Femur (tissue), 1 donor: ENCODE measurements around the gene DBN1.
A peak's percentile ranks its signal among the peaks of the same experiment; 100 is the strongest.
"Not testable (repeated sequence)": the region's sequence is repeated elsewhere in the genome, so short reads cannot be mapped to it uniquely, and the experiment has no call there.

Experiments
- DNase-seq: peaks from one replicate; pipeline ENCODE4 v3.0.0-alpha.2; 2017

The DBN1 gene

GRCh38 chr5:177427919-177428573, 45.4 kb downstream of the DBN1 start:
- DNase-seq = no peak

- DNase-seq = no peak
Measured at GRCh38 chr5:177427211-177427822, 46.1 kb downstream of the DBN1 start.

GRCh38 chr5:177426566-177427210, 46.7 kb downstream of the DBN1 start, which contains the start of gene GRK6:
Gene GRK6 (plus strand): TSS chr5:177426676. CDS start chr5:177426846, 170 bp downstream.
- DNase-seq = peak; percentile 63

GRCh38 chr5:177425801-177426565, 47.5 kb downstream of the DBN1 start:
- DNase-seq = peak; percentile 100

GRCh38 chr5:177425196-177425800, 48.1 kb downstream of the DBN1 start:
- no peak for DNase-seq

GRCh38 chr5:177423671-177424070, 49.8 kb downstream of the DBN1 start:
- no peak for DNase-seq

- no peak for DNase-seq
Measured at GRCh38 chr5:177421062-177421798, 52.2 kb downstream of the DBN1 start.

- DNase-seq = not testable (repeated sequence)
Measured at GRCh38 chr5:177420472-177420871, 53.0 kb downstream of the DBN1 start.

GRCh38 chr5:177419046-177419445, 54.4 kb downstream of the DBN1 start:
- no peak for DNase-seq

GRCh38 chr5:177417081-177417480, 56.4 kb downstream of the DBN1 start:
- not testable (repeated sequence) for DNase-seq

- no peak for DNase-seq
Measured at GRCh38 chr5:177414481-177414880, 59.0 kb downstream of the DBN1 start.

- DNase-seq = no peak
Measured at GRCh38 chr5:177412603-177413233, 60.7 kb downstream of the DBN1 start.

GRCh38 chr5:177410575-177410974, 62.9 kb downstream of the DBN1 start:
- no peak for DNase-seq

- no peak for DNase-seq
Measured at GRCh38 chr5:177409043-177409801, 64.2 kb downstream of the DBN1 start, which contains the start of gene F12. Gene F12 (minus strand): TSS chr5:177409564. CDS start chr5:177409527, 37 bp downstream.
